ENCODE results near the gene TTC39B. TPM values are rescaled to one million over a fixed set of nuclear protein-coding genes. Genes with fewer than 3 reads are reported as not detected.

Gene TTC39B
- total RNA-seq, 2 donors from 2014 or later: 5.3 to 6.0 TPM

DNA sequence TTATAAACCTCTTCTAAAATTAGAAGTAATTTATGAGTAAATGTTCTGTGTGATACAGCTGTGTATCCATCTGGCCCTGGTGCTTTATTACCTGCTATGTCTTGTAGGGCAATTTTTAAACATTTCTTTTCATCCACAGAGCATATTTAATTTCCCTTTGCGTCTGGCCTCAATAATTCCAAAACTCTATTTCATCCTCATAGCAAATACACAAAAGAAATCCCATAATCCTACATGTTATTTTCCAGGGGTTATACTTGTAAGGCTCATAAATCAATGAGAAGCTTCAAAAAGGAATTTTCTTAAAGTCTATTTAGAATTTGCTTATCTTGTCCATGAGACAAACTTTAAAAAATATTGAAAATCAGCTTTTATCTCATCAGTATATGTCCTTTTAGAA is 167.0 kb downstream of the TTC39B start:
- Histone ChIP-seq H3K9me3 (no peaks in the 10 kb centered on the region), H3K27ac (no peak overlapping the region), H3K4me1 (no peaks in the 10 kb centered on the region), H3K27me3 (no peaks in the 10 kb centered on the region), H3K4me3 (no peak overlapping the region), H3K36me3 (replicated peaks in 1 of 2; ENCODE audit: insufficient read depth in 1 of 2, low read depth in 2 of 2) (no peaks in the 10 kb centered on the region)
- no peak for DNase-seq
- 74 to 81% methylated on average over 1 of the region's 1 CpG for WGBS, 2 donors
- intact Hi-C loops (cut with DNase I): no loop called here
- no peak for ATAC-seq
- TF ChIP-seq POLR2A (IDR thresholded peaks at IDR 0.05): no peak
- TF ChIP-seq, protein P1, sequence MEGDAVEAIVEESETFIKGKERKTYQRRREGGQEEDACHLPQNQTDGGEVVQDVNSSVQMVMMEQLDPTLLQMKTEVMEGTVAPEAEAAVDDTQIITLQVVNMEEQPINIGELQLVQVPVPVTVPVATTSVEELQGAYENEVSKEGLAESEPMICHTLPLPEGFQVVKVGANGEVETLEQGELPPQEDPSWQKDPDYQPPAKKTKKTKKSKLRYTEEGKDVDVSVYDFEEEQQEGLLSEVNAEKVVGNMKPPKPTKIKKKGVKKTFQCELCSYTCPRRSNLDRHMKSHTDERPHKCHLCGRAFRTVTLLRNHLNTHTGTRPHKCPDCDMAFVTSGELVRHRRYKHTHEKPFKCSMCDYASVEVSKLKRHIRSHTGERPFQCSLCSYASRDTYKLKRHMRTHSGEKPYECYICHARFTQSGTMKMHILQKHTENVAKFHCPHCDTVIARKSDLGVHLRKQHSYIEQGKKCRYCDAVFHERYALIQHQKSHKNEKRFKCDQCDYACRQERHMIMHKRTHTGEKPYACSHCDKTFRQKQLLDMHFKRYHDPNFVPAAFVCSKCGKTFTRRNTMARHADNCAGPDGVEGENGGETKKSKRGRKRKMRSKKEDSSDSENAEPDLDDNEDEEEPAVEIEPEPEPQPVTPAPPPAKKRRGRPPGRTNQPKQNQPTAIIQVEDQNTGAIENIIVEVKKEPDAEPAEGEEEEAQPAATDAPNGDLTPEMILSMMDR (IDR thresholded peaks at IDR 0.05): no peak

DNA sequence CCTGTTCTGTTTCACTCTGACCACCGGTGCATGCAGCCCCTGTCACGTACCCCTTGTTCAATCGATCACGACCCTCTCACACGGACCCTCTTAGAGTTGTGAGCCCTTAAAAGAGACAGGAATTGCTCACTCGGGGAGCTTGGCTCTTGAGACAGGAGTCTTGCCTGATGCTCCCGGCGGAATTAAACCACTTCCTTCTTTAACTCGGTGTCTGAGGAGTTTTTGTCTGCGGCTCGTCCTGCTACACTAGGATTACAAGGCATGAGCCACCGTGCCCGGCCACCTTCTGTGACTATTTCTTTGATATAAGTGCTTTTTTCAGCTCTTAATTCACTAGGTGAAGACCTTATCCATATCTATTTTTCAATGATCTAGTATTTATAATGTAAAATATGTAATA is 167.5 kb downstream of the TTC39B start:
- no peak for ATAC-seq
- Histone ChIP-seq H3K27me3 (no peaks in the 10 kb centered on the region), H3K4me3 (no peak overlapping the region), H3K4me1 (no peaks in the 10 kb centered on the region), H3K27ac (no peak overlapping the region), H3K36me3 (replicated peaks in 1 of 2; ENCODE audit: insufficient read depth in 1 of 2, low read depth in 2 of 2) (no peaks in the 10 kb centered on the region), H3K9me3 (no peaks in the 10 kb centered on the region)
- no peak for DNase-seq
- 72 to 77% methylated on average over 13 of the region's 13 CpGs for WGBS, 2 donors
- intact Hi-C loops (cut with DNase I): no loop called here
- TF ChIP-seq, protein P1 (IDR thresholded peaks at IDR 0.05): no peak
- no peak for TF ChIP-seq POLR2A (IDR thresholded peaks at IDR 0.05)

DNA sequence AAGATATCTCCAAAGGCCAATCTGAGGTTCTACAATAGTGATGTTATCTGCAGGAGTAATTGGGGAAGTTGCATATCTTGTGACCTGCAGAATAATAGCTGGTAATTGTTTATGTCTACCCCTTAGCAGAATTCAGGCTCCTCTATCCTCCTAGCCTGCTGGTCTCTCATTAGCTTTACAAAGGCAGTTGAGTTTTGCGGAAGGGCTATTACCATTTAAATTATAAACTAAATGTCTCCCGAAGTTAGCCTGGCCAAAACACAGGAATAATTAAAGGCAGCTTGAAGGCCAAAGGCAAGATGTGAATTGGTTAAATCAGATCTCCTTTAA is 168.7 kb downstream of the TTC39B start:
- Histone ChIP-seq H3K27ac (no peak overlapping the region), H3K27me3 (no peaks in the 10 kb centered on the region), H3K36me3 (replicated peaks in 1 of 2; ENCODE audit: insufficient read depth in 1 of 2, low read depth in 2 of 2) (no peaks in the 10 kb centered on the region), H3K4me3 (no peak overlapping the region), H3K9me3 (no peaks in the 10 kb centered on the region), H3K4me1 (no peaks in the 10 kb centered on the region)
- no peak for ATAC-seq
- 70 to 74% methylated on average over 2 of the region's 2 CpGs for WGBS, 2 donors
- no peak for TF ChIP-seq POLR2A (IDR thresholded peaks at IDR 0.05)
- TF ChIP-seq, protein P1 (IDR thresholded peaks at IDR 0.05): no peak
- no peak for DNase-seq
- intact Hi-C loops (cut with DNase I): no loop called here

DNA sequence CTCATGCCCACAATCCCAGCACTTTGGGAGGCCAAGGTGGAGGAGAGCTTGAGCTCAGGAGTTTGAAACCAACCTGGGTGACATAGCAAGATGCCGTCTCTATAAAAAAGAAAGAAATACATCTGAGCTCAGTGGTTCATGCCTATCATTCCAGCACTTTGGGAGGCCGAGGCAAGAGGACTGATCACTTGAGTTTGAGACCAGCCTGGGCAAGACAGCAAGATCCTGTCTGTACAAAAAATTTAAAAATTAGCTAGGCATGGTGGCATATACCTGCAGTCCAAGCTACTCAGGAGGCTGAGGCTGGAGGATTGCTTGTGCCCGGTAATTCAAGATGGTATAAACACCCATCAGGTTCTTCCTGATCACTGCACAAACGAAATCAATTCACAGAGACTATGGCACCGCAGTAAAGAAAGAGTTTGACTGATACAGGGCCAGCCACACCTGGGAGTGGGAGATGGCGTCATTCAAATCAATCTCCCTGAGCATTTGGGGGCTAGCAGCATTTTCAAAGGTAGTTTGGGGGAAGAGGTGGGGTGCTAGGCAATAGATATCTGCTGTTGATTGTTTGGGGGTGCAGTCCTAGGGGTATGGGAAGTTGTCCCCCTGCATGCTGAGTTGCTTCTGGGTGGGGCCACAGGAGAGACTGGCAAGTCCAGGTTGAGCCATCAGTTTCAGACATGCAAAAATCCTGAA is 169.2 kb downstream of the TTC39B start:
- intact Hi-C loops (cut with DNase I): no loop called here
- no peaks in the 10 kb centered on the region for H3K36me3 ChIP-seq (replicated peaks in 1 of 2; ENCODE audit: insufficient read depth in 1 of 2, low read depth in 2 of 2)
- no peak overlapping the region for H3K27ac ChIP-seq
- H3K4me1 ChIP-seq: no peaks in the 10 kb centered on the region
- DNase-seq (no peak), ATAC-seq (no peak)
- no peaks in the 10 kb centered on the region for H3K27me3 ChIP-seq
- no peak overlapping the region for H3K4me3 ChIP-seq
- TF ChIP-seq POLR2A (IDR thresholded peaks at IDR 0.05): no peak
- TF ChIP-seq, protein P1 (IDR thresholded peaks at IDR 0.05): no peak
- no peaks in the 10 kb centered on the region for H3K9me3 ChIP-seq
- 67 to 76% methylated on average over 6 of the region's 6 CpGs for WGBS, 2 donors

DNA sequence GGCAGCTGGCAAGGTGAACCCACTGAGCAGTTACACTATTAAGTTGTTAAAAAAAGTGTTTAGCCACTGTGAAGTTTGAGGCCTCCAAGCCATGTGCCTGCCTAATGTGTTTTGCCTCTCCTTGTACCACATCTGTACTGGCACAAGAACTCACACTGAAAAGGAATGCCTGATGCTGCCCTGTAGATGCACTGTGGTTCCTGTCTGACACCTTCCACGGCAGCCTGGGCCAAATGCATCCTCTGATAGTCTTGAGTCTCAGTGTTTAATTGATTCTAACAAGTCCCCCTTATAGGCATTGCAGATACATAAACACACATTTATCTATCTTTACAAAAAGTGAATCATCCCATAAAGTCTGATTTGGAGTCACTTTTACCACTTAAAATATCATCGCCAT is 169.9 kb downstream of the TTC39B start:
- TF ChIP-seq, protein P1 (IDR thresholded peaks at IDR 0.05): no peak
- TF ChIP-seq POLR2A (IDR thresholded peaks at IDR 0.05): no peak
- H3K27ac ChIP-seq: no peak overlapping the region
- ATAC-seq (no peak), DNase-seq (no peak)
- WGBS, 2 donors: 67 to 75% methylated on average over 2 of the region's 2 CpGs
- intact Hi-C loops (cut with DNase I): no loop called here
- no peaks in the 10 kb centered on the region for H3K9me3 ChIP-seq
- H3K27me3 ChIP-seq: no peaks in the 10 kb centered on the region
- no peak overlapping the region for H3K4me3 ChIP-seq
- no peaks in the 10 kb centered on the region for H3K36me3 ChIP-seq (replicated peaks in 1 of 2; ENCODE audit: insufficient read depth in 1 of 2, low read depth in 2 of 2)
- H3K4me1 ChIP-seq: no peaks in the 10 kb centered on the region
